ENCODE measurements around the gene PRKAR2B.

PRKAR2B gene

GRCh38 chr7:107075863-107076574, 31.5 kb downstream of the PRKAR2B start:
- DNase-seq (ENCODE audit: low read depth): no peak
- no peak overlapping the region for H3K4me3 ChIP-seq (ENCODE audit: low read depth, low read length)
- no peak for TF ChIP-seq POLR2A (IDR thresholded peaks at IDR 0.05; ENCODE audit: extremely low read depth, insufficient read length)
- no peak for TF ChIP-seq CTCF (IDR thresholded peaks at IDR 0.05; ENCODE audit: low read depth, low read length)
- TF ChIP-seq MAX (IDR thresholded peaks at IDR 0.05; ENCODE audit: low read depth, low read length): no peak
- no peak for TF ChIP-seq MYC (IDR thresholded peaks at IDR 0.05; ENCODE audit: low read depth, low read length)

GRCh38 chr7:107076781-107077698, 32.5 kb downstream of the PRKAR2B start:
- TF ChIP-seq MAX (IDR thresholded peaks at IDR 0.05; ENCODE audit: low read depth, low read length) (no peak), POLR2A (IDR thresholded peaks at IDR 0.05; ENCODE audit: extremely low read depth, insufficient read length) (no peak), MYC (IDR thresholded peaks at IDR 0.05; ENCODE audit: low read depth, low read length) (no peak), CTCF (IDR thresholded peaks at IDR 0.05; ENCODE audit: low read depth, low read length) (no peak)
- H3K4me3 ChIP-seq (ENCODE audit: low read depth, low read length): no peak overlapping the region
- DNase-seq (ENCODE audit: low read depth): peak; percentile 15

- TF ChIP-seq MYC (IDR thresholded peaks at IDR 0.05; ENCODE audit: low read depth, low read length) (no peak), CTCF (IDR thresholded peaks at IDR 0.05; ENCODE audit: low read depth, low read length) (no peak), MAX (IDR thresholded peaks at IDR 0.05; ENCODE audit: low read depth, low read length) (no peak), POLR2A (IDR thresholded peaks at IDR 0.05; ENCODE audit: extremely low read depth, insufficient read length) (no peak)
- DNase-seq (ENCODE audit: low read depth): no peak
- no peak overlapping the region for H3K4me3 ChIP-seq (ENCODE audit: low read depth, low read length)
Measured at GRCh38 chr7:107077699-107078516, 33.4 kb downstream of the PRKAR2B start.

- no peak for TF ChIP-seq MYC (IDR thresholded peaks at IDR 0.05; ENCODE audit: low read depth, low read length)
- TF ChIP-seq MAX (IDR thresholded peaks at IDR 0.05; ENCODE audit: low read depth, low read length): no peak
- no peak for TF ChIP-seq CTCF (IDR thresholded peaks at IDR 0.05; ENCODE audit: low read depth, low read length)
- no peak for TF ChIP-seq POLR2A (IDR thresholded peaks at IDR 0.05; ENCODE audit: extremely low read depth, insufficient read length)
- no peak for DNase-seq (ENCODE audit: low read depth)
- no peak overlapping the region for H3K4me3 ChIP-seq (ENCODE audit: low read depth, low read length)
Measured at GRCh38 chr7:107078517-107078966, 34.0 kb downstream of the PRKAR2B start.

GRCh38 chr7:107079212-107079940, 34.9 kb downstream of the PRKAR2B start:
- DNase-seq (ENCODE audit: low read depth): no peak
- H3K4me3 ChIP-seq (ENCODE audit: low read depth, low read length): no peak overlapping the region
- no peak for TF ChIP-seq CTCF (IDR thresholded peaks at IDR 0.05; ENCODE audit: low read depth, low read length)
- TF ChIP-seq MYC (IDR thresholded peaks at IDR 0.05; ENCODE audit: low read depth, low read length): no peak
- no peak for TF ChIP-seq MAX (IDR thresholded peaks at IDR 0.05; ENCODE audit: low read depth, low read length)
- no peak for TF ChIP-seq POLR2A (IDR thresholded peaks at IDR 0.05; ENCODE audit: extremely low read depth, insufficient read length)

Measured in NB4 (cell line).